Endometrium (tissue), 2 donors: ENCODE results near the gene ASTN2.

Experiments
- FAIRE-seq: peaks from 2 replicates; lab custom pipeline; 2012; peaks lifted over from hg19 to GRCh38; lab: Jason Lieb, UNC
- donor health status: control.
- donor health status: control.

The ASTN2 gene

GRCh38 chr9:117415358-117415914 is 579 bp upstream of the ASTN2 start:
- no peak for FAIRE-seq

GRCh38 chr9:117414220-117414905 is 494 bp downstream of the ASTN2 start:
- no peak for FAIRE-seq

GRCh38 chr9:117413346-117414219 is 1.3 kb downstream of the ASTN2 start:
- FAIRE-seq: no peak

GRCh38 chr9:117412841-117413240 is 2.0 kb downstream of the ASTN2 start:
- no peak for FAIRE-seq

- FAIRE-seq: no peak
Measured at GRCh38 chr9:117412006-117412715, 2.7 kb downstream of the ASTN2 start.

- no peak for FAIRE-seq
Measured at GRCh38 chr9:117411547-117411946, 3.3 kb downstream of the ASTN2 start.

GRCh38 chr9:117409321-117409720 is 5.5 kb downstream of the ASTN2 start:
- FAIRE-seq: no peak

- FAIRE-seq: no peak
Measured at GRCh38 chr9:117407436-117408022, 7.3 kb downstream of the ASTN2 start.

- no peak for FAIRE-seq
Measured at GRCh38 chr9:117405950-117406705, 8.7 kb downstream of the ASTN2 start.

- FAIRE-seq: no peak
Measured at GRCh38 chr9:117403848-117404247, 11.0 kb downstream of the ASTN2 start.

- FAIRE-seq: no peak
Measured at GRCh38 chr9:117403403-117403811, 11.4 kb downstream of the ASTN2 start.

- no peak for FAIRE-seq
Measured at GRCh38 chr9:117400171-117400570, 14.7 kb downstream of the ASTN2 start.

GRCh38 chr9:117395151-117395650 is 19.7 kb downstream of the ASTN2 start:
- FAIRE-seq: no peak

- no peak for FAIRE-seq
Measured at GRCh38 chr9:117394655-117395054, 20.2 kb downstream of the ASTN2 start.

- FAIRE-seq: no peak
Measured at GRCh38 chr9:117392992-117393391, 21.9 kb downstream of the ASTN2 start.

GRCh38 chr9:117387422-117387821 is 27.4 kb downstream of the ASTN2 start:
- no peak for FAIRE-seq

GRCh38 chr9:117379341-117379740 is 35.5 kb downstream of the ASTN2 start:
- FAIRE-seq: no peak

- no peak for FAIRE-seq
Measured at GRCh38 chr9:117377046-117377445, 37.8 kb downstream of the ASTN2 start.

- FAIRE-seq: no peak
Measured at GRCh38 chr9:117375956-117376355, 38.9 kb downstream of the ASTN2 start.

- no peak for FAIRE-seq
Measured at GRCh38 chr9:117374076-117374725, 40.7 kb downstream of the ASTN2 start.
